ENCODE data around the gene ZNF408.

Gene ZNF408

GRCh38 chr11:46675949-46676348 lies 24.9 kb upstream of the ZNF408 start:
- H3K4me3 ChIP-seq (ENCODE audit: low read depth, low read length), result no peak overlapping the region

DNA sequence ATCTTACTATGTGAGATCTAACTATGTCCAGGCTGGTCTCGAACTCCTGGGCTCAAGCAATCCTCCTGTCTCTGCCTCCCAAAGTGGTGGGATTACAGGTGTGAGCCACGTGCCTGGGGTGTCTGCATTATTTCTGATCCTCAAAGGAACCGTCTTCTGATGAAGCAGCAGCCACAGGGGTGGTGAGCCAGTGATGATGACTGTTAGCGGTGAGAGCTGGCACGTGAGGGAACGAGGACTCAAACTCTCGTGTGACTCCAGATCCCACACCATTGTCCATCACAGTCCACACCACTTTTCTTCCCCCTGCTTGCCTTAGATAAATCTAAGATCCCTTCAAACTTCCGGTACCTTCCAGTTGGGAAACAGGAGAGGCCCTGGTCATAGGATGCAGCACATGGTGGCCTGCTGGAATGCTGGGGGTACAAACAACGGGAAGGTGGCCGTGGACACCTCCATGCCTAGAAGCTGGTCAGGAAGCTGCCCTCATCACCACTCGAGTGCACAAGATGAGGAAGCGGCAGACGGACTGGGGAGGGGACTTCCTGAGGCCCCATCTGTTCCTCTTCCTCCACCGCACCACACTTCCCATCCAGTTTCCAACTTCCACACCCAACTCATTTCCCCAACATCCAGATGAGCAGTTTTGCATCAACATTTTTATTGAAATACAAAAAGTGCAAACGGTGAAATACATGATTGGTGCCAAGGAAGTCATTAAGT lies 24.2 kb upstream of the ZNF408 start:
- H3K4me3 ChIP-seq (ENCODE audit: low read depth, low read length), result no peak overlapping the region

DNA sequence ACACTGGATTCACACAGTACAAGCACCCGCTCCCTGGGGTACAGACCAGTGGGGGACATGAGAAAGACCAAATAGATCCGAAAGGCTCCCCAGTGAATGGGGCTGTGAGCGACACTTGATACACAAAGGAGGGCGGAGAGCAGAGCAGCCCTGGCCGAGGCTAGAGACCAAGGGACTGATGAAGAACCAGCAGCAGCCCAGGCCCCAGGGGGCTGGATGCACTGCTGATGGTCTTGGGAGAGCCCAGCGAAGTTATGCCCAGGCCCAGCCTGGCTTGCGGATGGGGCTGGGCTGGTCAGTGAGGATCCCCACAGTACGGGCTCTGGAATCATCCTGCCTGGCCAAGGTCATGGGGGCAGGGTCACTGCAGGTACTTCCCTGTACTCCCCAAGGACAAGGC lies 23.7 kb upstream of the ZNF408 start:
- no peak overlapping the region for H3K4me3 ChIP-seq (ENCODE audit: low read depth, low read length)

- H3K4me3 ChIP-seq (ENCODE audit: low read depth, low read length), result no peak overlapping the region
Measured at GRCh38 chr11:46677991-46678740, 22.7 kb upstream of the ZNF408 start.

DNA sequence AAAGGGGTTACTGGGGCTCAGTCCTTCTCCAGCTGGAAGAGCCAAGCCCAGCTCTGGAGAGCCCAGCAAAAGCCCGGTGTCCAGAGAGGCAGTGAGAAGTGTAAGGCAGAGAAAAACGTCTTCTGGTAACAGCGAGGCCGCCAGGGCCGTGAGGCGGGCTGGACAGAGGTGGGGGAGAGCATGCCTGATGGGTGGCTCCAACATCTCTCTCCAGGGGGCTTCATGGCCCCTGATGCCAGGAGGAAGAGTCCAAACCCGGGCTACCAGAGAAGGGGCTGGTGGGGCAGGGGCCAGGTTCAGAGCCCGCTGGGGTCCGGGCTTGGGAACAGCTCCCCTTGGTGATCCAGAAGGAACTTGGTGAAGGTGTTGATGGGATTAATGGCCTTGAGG lies 22.1 kb upstream of the ZNF408 start:
- H3K4me3 ChIP-seq (ENCODE audit: low read depth, low read length), result no peak overlapping the region

GRCh38 chr11:46679241-46680163 lies 21.3 kb upstream of the ZNF408 start:
- H3K4me3 ChIP-seq (ENCODE audit: low read depth, low read length), result no peak overlapping the region

DNA sequence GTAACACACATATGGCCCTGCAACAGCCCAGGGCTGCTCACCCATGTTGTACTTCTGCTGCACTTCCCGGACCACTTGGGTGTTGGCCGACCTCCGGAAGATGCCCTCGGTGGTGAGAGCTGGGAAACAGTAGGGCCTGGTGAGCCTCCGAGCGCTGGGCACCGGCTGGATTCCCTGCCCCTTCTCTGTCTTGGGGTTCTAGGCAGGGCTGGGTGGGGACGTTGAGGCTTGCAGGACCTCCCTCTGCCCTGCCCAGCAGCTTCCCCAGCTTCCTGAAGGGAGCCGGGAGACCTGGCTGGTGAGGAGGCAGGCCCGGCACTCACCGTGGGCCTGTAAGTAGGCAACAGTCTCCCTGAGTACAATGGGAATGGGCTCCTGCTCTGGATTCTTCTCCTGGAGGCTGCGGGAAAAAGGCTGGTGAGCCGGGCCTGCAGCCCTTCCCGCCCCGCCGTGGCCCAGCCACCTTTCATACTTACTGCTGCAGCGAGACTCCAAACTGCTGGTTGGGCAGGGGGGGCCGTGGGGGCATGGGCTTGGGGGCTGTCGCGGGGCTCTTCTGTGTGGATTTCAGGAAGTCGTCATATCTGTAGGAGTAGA lies 20.6 kb upstream of the ZNF408 start:
- H3K4me3 ChIP-seq (ENCODE audit: low read depth, low read length), result no peak overlapping the region

DNA sequence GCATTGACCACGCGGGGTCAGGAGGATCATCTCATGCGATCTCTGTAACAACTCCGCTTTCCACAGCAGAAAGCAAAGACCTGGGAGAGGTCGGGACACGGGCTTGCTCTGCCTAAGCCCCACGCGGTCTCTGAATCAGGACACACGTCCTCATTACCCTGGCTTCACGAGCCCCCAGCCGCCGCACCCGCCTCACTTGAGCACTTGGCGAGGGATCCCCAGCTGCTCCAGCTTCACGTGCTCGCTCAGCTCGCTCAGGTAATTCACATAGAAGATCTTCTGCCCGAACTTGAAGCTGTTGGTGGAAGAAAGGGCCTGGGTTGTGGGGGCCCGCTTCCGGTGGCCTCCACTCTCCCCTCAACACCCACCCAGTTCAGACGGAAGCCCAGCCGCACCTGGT lies 20.0 kb upstream of the ZNF408 start:
- H3K4me3 ChIP-seq (ENCODE audit: low read depth, low read length), result no peak overlapping the region

DNA sequence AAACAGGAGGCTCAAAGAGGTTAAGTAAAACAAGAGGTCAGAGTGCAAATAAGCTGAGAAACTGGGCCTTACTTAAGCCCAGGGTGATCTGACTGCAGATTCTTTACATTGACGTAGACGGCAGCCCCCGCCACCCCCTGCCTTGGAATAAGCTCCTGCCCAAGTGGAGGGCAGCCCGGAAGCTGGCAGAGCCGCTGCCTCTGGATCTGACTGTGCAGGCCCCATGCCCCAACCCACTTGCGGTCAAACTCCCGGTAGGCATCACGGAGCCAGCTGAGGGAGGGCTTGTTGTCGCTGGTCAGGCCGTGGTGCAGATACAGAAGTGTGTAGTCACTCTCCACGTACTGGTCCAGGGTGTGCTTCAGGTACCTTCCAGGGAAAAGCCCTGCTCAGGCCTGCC lies 19.0 kb upstream of the ZNF408 start:
- no peak overlapping the region for H3K4me3 ChIP-seq (ENCODE audit: low read depth, low read length)

DNA sequence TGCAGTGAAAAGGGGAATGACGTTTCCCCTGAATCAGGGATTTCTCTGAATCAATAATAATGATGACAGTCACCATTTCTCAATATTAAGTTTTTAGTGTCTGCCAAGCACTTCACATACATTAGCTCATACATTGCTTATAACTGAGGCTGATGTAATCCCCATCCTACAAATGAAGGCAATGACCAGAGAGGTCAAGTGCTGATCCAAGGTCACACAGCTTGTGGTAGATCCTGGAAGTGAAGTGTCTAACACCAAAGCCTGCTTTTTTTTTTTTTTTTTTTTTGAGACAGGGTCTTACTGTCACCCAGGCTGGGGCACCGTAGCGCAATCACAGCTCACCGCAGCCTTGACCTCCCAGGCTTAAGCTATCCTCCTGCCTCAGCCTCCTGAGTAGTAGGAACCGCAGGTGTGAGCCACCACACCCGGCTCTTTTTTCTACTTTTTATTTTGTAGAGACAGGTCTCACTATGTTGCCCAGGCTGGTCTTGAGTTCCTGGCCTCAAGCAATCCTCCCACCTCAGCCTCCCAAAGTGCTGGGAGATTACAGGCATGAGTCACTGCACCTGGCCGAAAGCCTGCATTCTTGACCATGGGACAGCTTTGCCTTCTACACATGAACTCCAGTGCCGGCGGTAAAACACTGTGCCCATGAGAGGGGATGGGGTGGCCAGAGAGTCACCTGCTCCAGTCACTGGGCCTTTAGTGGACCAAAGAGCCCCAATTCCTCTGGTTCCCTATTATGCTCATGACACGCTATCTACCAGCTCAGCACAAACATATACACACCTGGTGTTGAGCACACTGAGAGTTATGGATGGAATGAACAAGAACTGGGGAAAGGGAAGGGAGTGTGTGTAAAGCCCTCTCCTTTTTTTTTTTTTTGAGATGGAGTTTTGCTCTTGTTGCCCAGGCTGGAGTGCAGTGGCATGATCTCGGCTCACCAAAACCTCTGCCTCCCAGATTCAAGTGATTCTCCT lies 17.8 kb upstream of the ZNF408 start:
- H3K4me3 ChIP-seq (ENCODE audit: low read depth, low read length), result no peak overlapping the region

DNA sequence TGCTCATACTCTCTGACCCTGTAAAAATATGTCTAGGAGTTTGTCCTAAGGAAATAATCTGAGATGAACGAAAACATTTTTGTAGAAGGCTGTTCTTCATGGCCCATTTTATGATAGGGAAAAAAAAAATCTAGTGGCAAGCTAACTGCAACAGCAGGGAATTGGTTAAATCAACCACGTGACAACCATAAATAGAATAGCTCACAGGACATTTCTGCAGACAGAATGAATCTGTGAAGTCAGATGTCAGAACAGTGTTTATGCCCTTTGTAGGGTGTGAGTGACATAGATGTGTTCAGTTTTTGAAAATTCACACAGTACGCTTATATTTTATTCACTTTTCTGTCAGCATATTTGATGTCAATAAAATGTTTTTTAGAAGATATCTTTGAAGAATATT lies 16.5 kb upstream of the ZNF408 start:
- H3K4me3 ChIP-seq (ENCODE audit: low read depth, low read length), result no peak overlapping the region

GRCh38 chr11:46686886-46687795 lies 13.7 kb upstream of the ZNF408 start:
- no peak overlapping the region for H3K4me3 ChIP-seq (ENCODE audit: low read depth, low read length)

GRCh38 chr11:46690702-46691101 lies 10.1 kb upstream of the ZNF408 start:
- no peak overlapping the region for H3K4me3 ChIP-seq (ENCODE audit: low read depth, low read length)

DNA sequence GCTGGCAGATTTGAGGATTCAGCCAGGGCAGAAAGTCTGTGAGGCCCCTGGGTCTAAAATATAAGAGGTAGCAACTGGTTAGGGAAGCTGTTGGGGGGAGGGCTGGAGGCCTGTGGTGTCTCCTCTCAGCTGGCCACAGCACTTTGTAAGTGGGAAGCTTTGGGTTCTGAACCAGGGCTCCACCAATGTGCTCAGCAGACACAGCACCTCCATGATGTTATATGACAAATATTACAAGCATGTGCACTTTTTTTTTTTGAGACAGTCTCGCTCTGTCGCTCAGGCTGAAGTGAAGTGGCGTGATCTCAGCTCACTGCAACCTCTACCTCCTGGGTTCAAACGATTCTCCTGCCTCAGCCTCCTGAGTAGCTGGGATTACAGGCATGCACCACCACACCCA lies 8.4 kb upstream of the ZNF408 start:
- H3K4me3 ChIP-seq (ENCODE audit: low read depth, low read length), result no peak overlapping the region

GRCh38 chr11:46693597-46694012 lies 7.2 kb upstream of the ZNF408 start:
- no peak overlapping the region for H3K4me3 ChIP-seq (ENCODE audit: low read depth, low read length)

- H3K4me3 ChIP-seq (ENCODE audit: low read depth, low read length), result no peak overlapping the region
Measured at GRCh38 chr11:46694072-46694471, 6.8 kb upstream of the ZNF408 start.

DNA sequence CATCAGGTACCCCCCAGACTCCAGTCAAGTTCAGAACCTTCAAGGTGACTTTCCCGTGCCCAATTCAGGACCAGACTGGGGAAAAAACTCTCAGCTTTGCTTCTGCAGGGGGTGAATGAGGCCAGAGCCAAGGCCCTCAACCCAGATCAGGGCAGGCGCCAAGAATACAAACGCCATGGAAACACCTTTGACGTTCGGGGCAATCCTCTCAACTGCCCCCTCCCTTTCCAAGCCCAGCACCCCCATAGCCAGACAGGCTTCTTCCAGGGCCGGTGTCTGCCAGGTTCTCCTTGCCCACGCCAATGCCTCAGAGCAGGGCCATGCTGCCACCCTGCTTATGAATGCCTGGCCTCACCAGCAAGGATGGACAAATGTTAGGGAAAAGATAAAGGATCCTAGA lies 6.2 kb upstream of the ZNF408 start:
- no peak overlapping the region for H3K4me3 ChIP-seq (ENCODE audit: low read depth, low read length)

- no peak overlapping the region for H3K4me3 ChIP-seq (ENCODE audit: low read depth, low read length)
Measured at GRCh38 chr11:46695345-46696211, 5.3 kb upstream of the ZNF408 start.

Data from iPS-11a (cell line).